ENCODE results near the gene TNFAIP2. TPM values are rescaled to one million over a fixed set of nuclear protein-coding genes. Genes with fewer than 3 reads are reported as not detected.
"Not testable (repeated sequence)": the region's sequence is repeated elsewhere in the genome, so short reads cannot be mapped to it uniquely, and the experiment has no call there.

The TNFAIP2 gene
- total RNA-seq, 1 donor from 2014 or later: 64.3 TPM

DNA sequence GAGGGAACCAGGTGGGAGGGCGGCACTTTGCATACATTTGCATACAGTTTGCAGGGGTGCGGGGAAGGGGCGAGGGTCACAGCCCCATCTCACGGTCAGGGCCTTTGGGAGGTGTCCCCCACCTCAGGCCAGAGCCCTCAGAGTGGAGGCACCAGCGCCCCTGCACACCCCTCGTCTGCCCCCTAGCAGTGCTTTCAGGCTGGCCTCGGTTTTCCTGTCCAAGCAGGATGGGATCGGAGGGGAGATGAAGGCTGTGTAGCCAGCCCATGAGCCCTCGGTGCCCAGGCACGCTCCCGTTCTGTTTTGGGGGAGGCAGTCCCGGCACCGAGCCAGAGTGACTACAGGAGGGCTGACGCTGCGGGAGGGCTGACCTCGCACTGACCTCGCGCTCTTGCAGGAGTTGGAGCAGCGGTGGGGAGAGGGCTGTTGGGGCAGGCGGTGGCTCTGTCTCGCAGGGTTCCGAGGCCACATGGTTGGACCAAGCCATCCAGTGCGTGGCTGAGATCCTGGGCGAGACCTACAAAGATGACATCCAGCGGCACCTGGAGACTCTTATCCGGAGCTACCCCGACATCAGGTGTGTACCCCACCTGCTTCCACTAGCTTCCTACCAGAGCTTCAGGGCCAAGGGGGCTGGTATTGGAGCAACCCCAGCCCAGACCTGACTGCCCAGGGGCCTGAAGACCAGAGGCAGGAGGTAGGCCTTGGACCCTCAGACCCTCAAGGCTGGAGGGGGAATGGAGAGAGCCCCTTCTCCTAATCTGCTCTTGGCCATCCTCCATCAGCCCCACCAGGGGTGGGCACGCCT, 15.1 kb upstream of the TNFAIP2 start:
- no peak for DNase-seq (ENCODE audit: low read depth in 2 of 2)

DNA sequence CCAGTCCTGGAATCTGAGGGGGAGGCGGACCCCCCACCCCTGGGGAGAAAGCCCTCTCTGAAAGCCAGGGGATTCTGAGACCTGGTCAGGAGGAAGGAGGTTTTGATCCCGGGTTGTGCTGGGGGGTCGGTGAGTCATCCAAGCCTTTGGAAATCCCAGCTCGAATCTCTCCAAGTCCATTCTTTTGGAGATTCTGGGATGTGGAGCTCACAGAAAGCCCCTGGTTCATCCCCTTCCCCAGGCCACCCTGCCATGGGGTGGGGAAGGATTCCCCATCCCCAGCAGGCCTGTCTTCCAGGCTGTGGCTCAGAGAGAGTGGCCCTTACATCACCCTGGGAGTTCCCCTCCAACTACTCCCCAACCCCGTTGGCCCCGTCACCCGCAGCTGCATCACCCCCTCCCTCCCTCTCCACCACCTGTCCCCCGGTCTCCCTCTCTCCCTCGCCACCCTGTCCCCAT, 14.5 kb upstream of the TNFAIP2 start:
- DNase-seq (ENCODE audit: low read depth in 2 of 2): peak in 1 of 2 donors; percentile 43

GRCh38 chr14:103109535-103110441, 13.5 kb upstream of the TNFAIP2 start:
- peak in 1 of 2 donors; percentile 78 for DNase-seq (ENCODE audit: low read depth in 2 of 2)

DNA sequence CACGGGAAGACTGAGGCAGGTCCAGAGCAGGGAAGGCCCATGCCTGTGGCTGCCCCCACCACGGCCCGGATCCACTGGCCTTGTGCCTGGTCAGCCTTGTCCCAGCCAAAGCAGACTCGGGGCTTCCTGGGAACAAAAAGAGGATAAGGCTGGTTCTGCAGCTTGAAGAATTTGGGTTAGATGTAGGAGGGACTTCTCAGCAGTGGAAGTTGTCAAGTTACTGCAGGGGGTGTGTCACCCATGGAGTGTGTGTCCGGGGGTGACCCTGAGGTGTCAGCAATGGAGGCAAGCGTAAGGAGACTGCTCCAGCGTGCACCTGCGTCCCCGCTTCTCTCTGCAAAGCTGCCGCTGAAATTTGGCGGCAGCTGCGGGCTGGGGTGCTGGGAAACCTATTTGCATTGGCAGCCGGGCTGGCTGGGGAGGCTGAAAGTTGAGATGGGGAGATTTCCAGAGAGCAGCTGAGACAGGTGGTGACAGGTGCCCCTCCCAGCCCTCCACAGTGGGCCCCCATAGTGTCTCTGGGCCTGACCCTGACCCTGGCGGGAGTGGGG, 12.5 kb upstream of the TNFAIP2 start:
- DNase-seq (ENCODE audit: low read depth in 2 of 2): no peak

- DNase-seq (ENCODE audit: low read depth in 2 of 2): no peak
These were observed 11.9 kb upstream of the TNFAIP2 start for GRCh38 chr14:103111232-103111868.

- peak in 1 of 2 donors; percentile 33 for DNase-seq (ENCODE audit: low read depth in 2 of 2)
These were observed 10.6 kb upstream of the TNFAIP2 start for GRCh38 chr14:103112400-103113243.

- DNase-seq (ENCODE audit: low read depth in 2 of 2): no peak
These were observed 10.0 kb upstream of the TNFAIP2 start for GRCh38 chr14:103113303-103113702.

- DNase-seq (ENCODE audit: low read depth in 2 of 2): no peak
These were observed 9.5 kb upstream of the TNFAIP2 start for GRCh38 chr14:103113774-103114173.

GRCh38 chr14:103115086-103115679, 8.1 kb upstream of the TNFAIP2 start:
- DNase-seq (ENCODE audit: low read depth in 2 of 2): not testable (repeated sequence)

DNA sequence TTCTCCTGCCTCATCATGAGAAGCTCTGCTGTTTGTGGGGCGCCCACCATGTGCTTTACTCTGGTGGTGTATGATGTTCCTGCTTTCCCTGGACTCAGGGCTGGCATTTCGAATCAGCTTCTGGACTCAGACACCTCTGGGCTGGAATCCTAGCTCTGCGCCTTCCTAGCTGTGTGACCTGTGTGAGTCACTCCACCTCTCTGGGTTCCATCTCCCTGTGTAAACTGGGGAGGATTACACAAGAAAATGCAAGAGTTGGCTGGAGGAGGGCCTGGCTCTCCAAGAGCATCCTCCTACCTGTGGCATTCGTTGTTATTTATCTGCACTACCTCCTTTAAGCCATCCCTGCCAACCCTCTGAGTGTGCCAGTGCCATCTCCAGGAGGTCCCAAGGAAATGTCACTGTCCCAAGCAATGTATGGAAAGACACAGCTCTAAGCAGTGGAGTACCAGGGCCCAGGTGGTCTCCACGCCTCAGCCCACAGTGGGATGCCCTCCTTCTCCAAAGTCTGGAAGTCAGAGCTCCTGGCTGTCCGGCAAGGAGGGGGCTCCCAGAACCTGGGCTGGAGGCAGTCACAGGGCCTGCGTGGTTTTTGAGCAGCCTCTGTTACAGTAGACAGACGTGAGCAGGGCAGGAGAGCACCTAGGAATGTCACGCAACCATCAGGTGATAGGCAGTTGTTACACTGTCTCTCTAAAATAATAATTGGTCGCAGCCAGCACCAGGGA, 7.3 kb upstream of the TNFAIP2 start:
- no peak for DNase-seq (ENCODE audit: low read depth in 2 of 2)

- no peak for DNase-seq (ENCODE audit: low read depth in 2 of 2)
These were observed 6.6 kb upstream of the TNFAIP2 start for GRCh38 chr14:103116636-103117035.

DNA sequence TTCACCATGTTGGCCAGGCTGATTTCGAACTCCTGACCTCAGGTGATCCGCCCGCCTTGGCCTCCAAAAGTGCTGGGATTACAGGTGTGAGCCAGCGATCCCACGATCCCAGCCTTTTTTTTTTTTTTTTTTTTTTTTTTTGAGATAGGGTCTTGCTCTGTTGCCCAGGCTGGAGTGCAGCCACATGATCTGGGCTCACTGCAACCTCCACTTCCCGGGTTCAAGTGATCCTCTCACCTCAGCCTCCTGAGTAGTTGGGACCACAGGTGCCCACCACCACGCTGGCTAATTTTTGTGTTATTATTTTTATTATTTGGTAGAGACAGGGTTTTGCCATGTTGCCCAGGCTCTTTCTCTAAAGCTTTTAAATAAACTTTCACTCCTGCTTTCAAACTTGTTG, 5.8 kb upstream of the TNFAIP2 start:
- DNase-seq (ENCODE audit: low read depth in 2 of 2): not testable (repeated sequence)

DNA sequence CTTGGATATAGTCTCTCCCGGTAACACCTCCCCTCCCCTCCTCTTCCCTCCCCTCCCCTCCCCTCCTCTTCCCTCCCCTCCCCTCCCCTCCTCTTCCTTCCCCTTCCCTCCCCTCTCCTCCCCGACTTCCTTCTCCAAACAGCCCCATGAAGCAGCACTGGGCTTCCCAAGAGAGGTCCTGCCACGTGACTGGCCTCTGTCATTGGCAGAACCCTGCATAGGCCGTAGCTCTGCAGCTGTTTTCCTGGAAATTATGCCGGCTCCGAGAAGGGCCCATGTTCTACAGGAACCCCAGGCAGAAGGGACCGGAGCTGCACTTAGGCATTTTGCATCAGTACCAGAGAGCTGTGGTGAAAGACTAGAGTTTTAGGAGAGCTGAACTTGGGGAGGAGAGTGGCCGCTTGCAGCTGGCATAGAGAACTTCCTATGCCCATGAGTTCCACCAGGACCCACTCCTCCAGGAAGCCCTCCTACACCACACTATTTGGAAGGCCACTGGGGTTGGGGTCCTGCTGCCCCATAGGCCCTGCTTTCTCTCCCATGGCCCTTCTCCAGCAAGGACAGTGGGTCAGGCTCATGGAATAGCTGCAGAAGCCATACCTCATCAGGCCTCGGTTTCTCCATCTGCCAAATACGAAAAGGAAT, 5.1 kb upstream of the TNFAIP2 start:
- peak in 1 of 2 donors; percentile 72 for DNase-seq (ENCODE audit: low read depth in 2 of 2)

DNA sequence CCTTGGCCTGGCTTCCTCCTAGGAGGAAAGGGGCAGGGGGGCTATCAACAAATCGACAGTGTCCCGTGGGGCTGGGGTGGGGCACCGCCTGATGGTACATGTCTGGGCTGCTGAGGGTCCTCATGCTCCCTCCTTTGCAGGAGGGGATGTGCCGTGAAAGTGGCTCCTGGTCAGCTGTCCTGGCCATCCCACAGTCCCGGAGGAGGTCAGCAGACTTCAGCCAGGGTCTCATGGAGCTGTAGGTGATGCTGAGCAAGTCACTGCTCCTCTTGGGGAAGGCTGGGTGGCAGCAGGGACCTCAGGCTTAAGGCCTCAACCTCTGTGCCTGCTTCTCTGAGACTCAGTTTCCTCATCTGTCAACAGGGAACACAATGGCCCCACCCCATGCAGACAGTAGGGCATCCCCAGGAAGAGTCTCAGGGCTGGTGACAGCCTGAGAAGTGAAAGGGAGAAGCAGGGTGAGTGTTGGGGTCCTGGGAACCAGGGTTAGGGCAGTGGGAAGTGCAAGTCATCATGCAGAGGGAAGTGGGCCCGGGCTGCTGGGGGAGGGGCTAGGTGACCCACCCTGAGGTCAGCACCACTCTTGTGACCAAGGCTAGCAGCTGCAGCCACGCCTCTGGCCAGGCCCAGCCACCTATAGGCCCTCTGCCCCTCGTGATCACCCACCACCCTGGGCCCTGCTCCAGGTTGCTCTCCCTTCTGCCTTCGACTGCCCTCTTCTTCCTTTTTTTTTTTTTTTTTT, 4.4 kb upstream of the TNFAIP2 start:
- DNase-seq (ENCODE audit: low read depth in 2 of 2): no peak

- not testable (repeated sequence) for DNase-seq (ENCODE audit: low read depth in 2 of 2)
These were observed 3.7 kb upstream of the TNFAIP2 start for GRCh38 chr14:103119527-103119926.

DNA sequence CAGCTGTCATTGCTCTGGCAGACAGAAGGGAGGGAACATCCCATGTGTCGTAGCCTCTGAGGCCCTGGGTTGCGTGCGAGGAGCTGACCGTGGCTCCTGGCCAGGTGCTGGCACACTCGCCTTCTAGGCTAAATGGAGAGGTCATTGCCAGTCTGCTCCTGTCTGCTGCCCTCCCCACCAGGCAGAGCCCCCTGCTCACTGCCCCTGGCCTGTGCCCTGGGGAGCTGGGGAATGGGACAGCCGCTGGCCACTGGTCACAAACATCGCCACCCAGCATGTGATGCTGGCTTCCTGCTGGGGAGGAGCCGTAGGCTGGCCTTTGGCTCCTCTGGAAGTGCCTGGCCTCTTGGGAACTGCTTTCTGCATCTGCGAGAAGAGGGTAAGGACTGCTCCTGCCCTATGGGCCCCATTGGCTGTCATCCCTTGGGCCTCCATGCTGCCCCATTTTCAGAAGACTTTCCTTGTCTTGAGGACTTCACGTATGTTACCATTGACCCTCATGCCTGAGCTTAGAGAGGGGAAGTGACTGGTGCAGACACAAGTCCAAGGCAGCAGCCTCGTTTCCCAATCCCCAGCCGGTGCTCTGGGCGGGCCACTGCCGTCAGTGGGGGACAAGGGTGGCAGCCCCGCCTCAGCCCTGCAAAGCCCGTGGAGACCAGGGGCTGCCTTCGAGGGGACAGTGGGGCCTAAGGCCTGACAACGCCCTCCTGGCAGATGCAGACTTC, 2.0 kb upstream of the TNFAIP2 start:
- DNase-seq (ENCODE audit: low read depth in 2 of 2): peak in 1 of 2 donors; percentile 29

DNA sequence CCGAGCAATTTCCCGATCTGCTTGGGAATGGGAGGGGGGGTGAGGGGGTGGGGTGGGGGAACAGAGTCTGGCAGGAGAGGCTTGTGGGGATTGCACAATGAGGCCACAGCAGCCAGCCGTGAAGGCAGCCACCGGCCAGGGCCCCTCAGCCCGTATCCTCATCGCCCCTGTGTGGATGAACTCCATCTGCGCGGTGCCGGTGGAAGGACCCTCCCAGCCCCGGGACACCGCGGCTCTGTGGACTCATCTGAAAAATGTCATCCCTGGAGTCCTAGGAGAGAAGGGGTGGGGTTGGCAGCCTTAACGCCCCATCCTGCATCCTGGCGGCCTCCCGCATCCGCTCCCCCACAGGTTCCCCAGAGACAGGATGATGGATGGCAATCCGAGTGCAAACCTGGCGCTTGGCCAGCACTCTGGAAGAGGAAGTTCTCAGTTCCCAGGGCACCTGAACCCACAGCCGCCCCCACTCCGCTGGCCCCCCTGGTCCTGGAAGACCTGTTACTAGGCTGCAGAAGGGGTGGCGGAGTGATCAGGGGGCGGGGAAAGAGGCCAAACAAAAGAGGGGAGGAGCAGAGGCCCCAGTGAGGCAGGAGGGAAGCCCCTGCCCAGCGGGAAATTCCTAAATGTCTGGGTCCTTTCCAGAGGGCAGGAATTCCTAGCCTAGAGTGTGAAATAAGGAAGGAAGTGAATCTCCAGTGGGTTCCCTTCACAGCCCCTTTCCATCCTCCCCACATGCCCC, 1.2 kb upstream of the TNFAIP2 start:
- DNase-seq (ENCODE audit: low read depth in 2 of 2): peak; percentile 87 to 92
